Stomach (tissue), 9 donors: ENCODE data around the gene SUDS3. TPM values are rescaled to one million over a fixed set of nuclear protein-coding genes. Genes with fewer than 3 reads are reported as not detected.

Experiments used
- DNase-seq, 2 donors: peaks; one replicate each; pipeline versions ENCODE4 v3.0.0 to v3.0.0-alpha.2; 2013 to 2019
- H3K27ac ChIP-seq, 5 donors: fragments of 200-600 bp in 4 of 5; sonication (generic) in 4 of 5; one replicate each; pipeline ENCODE4 v1.5.1; 2013 to 2019; ENCODE audit warnings: mild to moderate bottlenecking in 1 of 5, moderate library complexity in 1 of 5
- H3K27me3 ChIP-seq, 3 donors: fragments of 200-600 bp; sonication (generic); one replicate each; pipeline ENCODE4 v1.5.1; 2017 to 2019; ENCODE audit warnings: mixed run types in 1 of 3
- H3K36me3 ChIP-seq, 4 donors: fragments of 200-600 bp; sonication (generic); 1 replicate in 3 of 4; 2 replicates in 1 of 4; pipeline ENCODE4 v1.5.1; 2016 to 2019
- H3K4me1 ChIP-seq, 4 donors: fragments of 200-600 bp; sonication (generic); one replicate each; pipeline ENCODE4 v1.5.1; 2016 to 2019
- H3K4me3 ChIP-seq, 4 donors: fragments of 200-600 bp; sonication (generic) in 3 of 4; one replicate each; pipeline ENCODE4 v1.5.1; 2016 to 2019; ENCODE audit warnings: mild to moderate bottlenecking in 1 of 4
- H3K9me3 ChIP-seq, 4 donors: fragments of 200-600 bp; sonication (generic); one replicate each; pipeline ENCODE4 v1.5.1; 2016 to 2019
- CTCF ChIP-seq, 7 experiments: fragments of 450-650 bp in 4 of 7; fragments of 200-600 bp in 3 of 7; sonication (generic) in 3 of 7; IDR thresholded peaks; one replicate each; pipeline ENCODE4 v1.5.1; 2016 to 2019; ENCODE audit warnings: antibody characterized with exemption in 7 of 7, control low read depth in 2 of 7, mild to moderate bottlenecking in 1 of 7
- EP300 ChIP-seq: sonication (generic); formaldehyde crosslinking; IDR thresholded peaks from one replicate; pipeline ENCODE4 v1.6.1; 2017; ENCODE audit warnings: antibody characterized with exemption
- POLR2A ChIP-seq, 4 donors: fragments of 450-650 bp; IDR thresholded peaks; one replicate each; pipeline ENCODE4 v1.6.1; 2016; ENCODE audit warnings: antibody characterized with exemption in 4 of 4, control low read depth in 2 of 4, mild to moderate bottlenecking in 1 of 4, moderate library complexity in 1 of 4
- POLR2AphosphoS5 ChIP-seq, 3 donors: sonication (generic); formaldehyde crosslinking; IDR thresholded peaks; one replicate each; pipeline ENCODE4 v1.6.1; 2016; ENCODE audit warnings: antibody characterized with exemption in 3 of 3
- WGBS, 5 donors: extraction: QIAGEN DNeasy Blood & Tissue Kit in 3 of 5; methylation state at CpG; one replicate each; pipeline versions ENCODE4 v1.1.5 to v1.1.7; 2013 to 2018; 5-methylcytosine and 5-hydroxymethylcytosine counted together
- intact Hi-C: fragments of 100-400 bp; cut with DNase I; formaldehyde crosslinking; loops from one replicate; pipeline ENCODE4 v1.15.1; 2023; ENCODE audit warnings: low total_unique reads
- polyA plus RNA-seq, 3 donors: library from polyadenylated mRNA; stranded (reverse); fragments of 200-250 nt; gene quantifications; one replicate each; pipeline ENCODE4 v1.2.3, GENCODE V29; 2013
- total RNA-seq, 5 donors: library from RNA; depleted of rRNA; stranded (reverse); fragments of >200 nt; gene quantifications; one replicate each; pipeline versions ENCODE4 v1.1.0 to v1.2.3, GENCODE V29; 2014 to 2016
- donor health status: healthy with polysubstance abuse.
- donor health status: Bipolar disorder and iron deficiency.
- donor health status: healthy.

The SUDS3 gene
- total and polyA plus RNA-seq, 8 donors = 10.8 to 122 (median 44.4) TPM

- Histone ChIP-seq H3K4me3 (no peak overlapping the region), H3K36me3 (peaks cover 19 to 47% (median 44%) of the 10 kb centered on the region in 4 donors), H3K27me3 (no peaks in the 10 kb centered on the region), H3K4me1 (peaks cover 7 to 19% (median 15%) of the 10 kb centered on the region in 4 donors), H3K9me3 (no peaks in the 10 kb centered on the region), H3K27ac (peak overlapping the region in 4 of 5 donors; percentile 51 to 67 (median 60))
- no peak for DNase-seq
- no peak for TF ChIP-seq POLR2A (IDR thresholded peaks at IDR 0.05)
- no peak for TF ChIP-seq EP300
- no peak for TF ChIP-seq CTCF (IDR thresholded peaks at IDR 0.05)
- TF ChIP-seq POLR2AphosphoS5 (IDR thresholded peaks at IDR 0.05) = peak in 1 of 3 donors; percentile 7
- 32 to 64% (median 54%) methylated on average over 3 of the region's 3 CpGs for WGBS, 5 donors
- intact Hi-C loops = no loop called here
Observed at GRCh38 chr12:118417942-118418341, 41.6 kb downstream of the SUDS3 start.

- intact Hi-C loops = no loop called here
Observed at GRCh38 chr12:118418385-118419057, 42.2 kb downstream of the SUDS3 start.

GRCh38 chr12:118420673-118421072, 44.3 kb downstream of the SUDS3 start:
- TF ChIP-seq EP300 = no peak
- no peak for TF ChIP-seq CTCF (IDR thresholded peaks at IDR 0.05)
- no peak for TF ChIP-seq POLR2AphosphoS5 (IDR thresholded peaks at IDR 0.05)
- no peak for TF ChIP-seq POLR2A (IDR thresholded peaks at IDR 0.05)
- Histone ChIP-seq H3K4me1 (peaks cover 7 to 23% (median 15%) of the 10 kb centered on the region in 4 donors), H3K9me3 (no peaks in the 10 kb centered on the region), H3K27me3 (no peaks in the 10 kb centered on the region), H3K4me3 (no peak overlapping the region), H3K27ac (no peak overlapping the region), H3K36me3 (peaks cover 0 to 19% (median 17%) of the 10 kb centered on the region in 4 donors)
- intact Hi-C loops = no loop called here
- WGBS, 5 donors = 94 to 96% (median 95%) methylated on average over 3 of the region's 3 CpGs
- DNase-seq = no peak

More at GRCh38 chr12:118418385-118419057, 42.2 kb downstream of the SUDS3 start:
- no peaks in the 10 kb centered on the region for H3K27me3 ChIP-seq
- H3K4me1 ChIP-seq = peaks cover 7 to 23% (median 15%) of the 10 kb centered on the region in 4 donors
- 26 to 56% (median 38%) methylated on average over 1 of the region's 1 CpG for WGBS, 5 donors
- TF ChIP-seq CTCF (IDR thresholded peaks at IDR 0.05) (no peak), POLR2AphosphoS5 (IDR thresholded peaks at IDR 0.05) (peak in 1 of 3 donors; percentile 29)
- no peaks in the 10 kb centered on the region for H3K9me3 ChIP-seq
- peaks cover 18 to 41% (median 39%) of the 10 kb centered on the region in 4 donors for H3K36me3 ChIP-seq
- DNase-seq = no peak
- no peak overlapping the region for H3K4me3 ChIP-seq
- peak overlapping the region; percentile 51 to 67 (median 60) for H3K27ac ChIP-seq

- WGBS, 5 donors = 46 to 66% (median 57%) methylated on average over 7 of the region's 7 CpGs
- no peak overlapping the region for H3K27ac ChIP-seq
- H3K4me1 ChIP-seq = peaks cover 0 to 13% (median 9%) of the 10 kb centered on the region in 4 donors
- no peak for DNase-seq
- peaks cover 0 to 5% (median 0%) of the 10 kb centered on the region in 4 donors for H3K36me3 ChIP-seq
- no peaks in the 10 kb centered on the region for H3K27me3 ChIP-seq
- intact Hi-C loops = no loop called here
- H3K4me3 ChIP-seq = no peak overlapping the region
- TF ChIP-seq CTCF (IDR thresholded peaks at IDR 0.05) (no peak), POLR2A (IDR thresholded peaks at IDR 0.05) (no peak), POLR2AphosphoS5 (IDR thresholded peaks at IDR 0.05) (no peak), EP300 (no peak)
- H3K9me3 ChIP-seq = no peaks in the 10 kb centered on the region
Observed at GRCh38 chr12:118424884-118425283, 48.5 kb downstream of the SUDS3 start.
